ENCODE results near the gene CDH26.
"Not testable (repeated sequence)": the region's sequence is repeated elsewhere in the genome, so short reads cannot be mapped to it uniquely, and the experiment has no call there.

The CDH26 gene

DNA sequence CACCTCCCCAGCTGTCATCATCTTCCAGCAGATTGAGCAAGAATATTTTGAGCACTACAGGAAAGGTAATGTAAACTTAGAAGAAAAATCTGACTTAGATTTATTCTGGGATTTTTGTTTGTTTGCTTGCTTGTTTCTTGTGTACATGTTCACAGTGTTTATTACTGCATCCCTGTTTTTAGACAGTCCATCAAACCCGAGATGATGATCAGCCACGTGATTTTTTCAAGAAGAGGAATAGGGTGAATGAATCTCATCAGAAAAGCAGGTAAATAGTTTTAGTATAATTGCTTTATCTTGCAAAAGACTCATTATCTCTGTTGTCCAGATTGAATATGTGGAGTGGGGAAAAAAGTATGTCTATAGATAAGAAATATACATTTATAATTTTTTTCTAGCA lies 16.0 kb upstream of the CDH26 start:
- no peak for DNase-seq

DNA sequence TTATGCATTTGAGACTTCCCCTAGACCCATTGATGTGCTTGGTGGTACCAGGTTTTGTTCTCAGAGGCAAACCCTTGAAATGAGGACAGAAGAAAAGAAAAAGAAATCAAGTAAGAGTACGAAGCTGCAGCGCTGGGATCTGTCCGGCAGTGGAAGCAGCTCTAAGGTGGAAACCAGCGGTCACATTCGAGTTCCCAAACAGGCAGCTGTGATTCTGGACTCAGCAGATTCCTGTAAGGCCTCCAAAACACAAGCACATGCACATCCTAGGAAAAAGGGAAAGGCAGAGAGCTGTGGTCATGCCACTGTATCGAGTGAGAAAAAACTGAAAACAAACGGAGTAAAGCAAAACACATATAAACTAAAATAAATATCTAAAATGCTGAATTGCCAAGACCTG lies 13.5 kb upstream of the CDH26 start:
- no peak for DNase-seq

DNA sequence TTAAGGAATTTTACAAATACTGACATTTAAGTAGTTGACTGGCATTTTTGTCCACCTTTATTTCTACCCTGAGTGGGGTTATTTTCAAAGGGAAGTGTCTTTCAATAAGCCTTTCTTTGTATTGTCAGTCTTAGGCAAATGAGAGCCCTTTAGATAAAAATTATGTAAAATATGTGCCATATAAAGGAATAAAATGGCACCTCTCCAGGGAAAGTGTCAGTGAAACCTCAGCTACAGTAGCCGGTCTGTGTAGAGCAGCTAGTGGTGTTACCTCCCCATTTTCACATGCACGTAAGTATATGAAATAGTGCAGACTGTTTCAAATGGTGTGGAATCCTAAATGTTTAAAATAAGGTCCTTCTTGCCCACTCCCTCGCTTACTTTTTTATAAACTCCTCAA lies 13.0 kb upstream of the CDH26 start:
- DNase-seq: no peak

DNA sequence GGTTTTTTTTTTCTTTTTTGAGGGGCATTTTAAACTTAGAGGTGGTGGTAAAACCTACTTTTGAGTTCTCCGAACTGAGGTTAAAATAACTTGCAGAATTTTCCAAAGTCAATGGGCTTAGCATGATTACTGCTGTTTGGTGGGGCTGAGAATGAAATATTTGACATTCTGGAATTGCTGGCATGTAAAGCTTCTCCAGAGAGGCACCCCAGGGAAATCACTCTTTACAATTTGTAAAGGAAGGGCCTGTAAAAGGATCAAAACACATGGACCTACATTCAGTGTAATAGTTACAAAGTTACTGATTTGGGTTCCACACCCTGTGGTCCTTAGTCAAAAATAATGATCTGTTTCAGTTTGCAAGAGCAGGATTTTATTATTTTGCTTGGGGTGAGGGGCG lies 12.5 kb upstream of the CDH26 start:
- no peak for DNase-seq

DNA sequence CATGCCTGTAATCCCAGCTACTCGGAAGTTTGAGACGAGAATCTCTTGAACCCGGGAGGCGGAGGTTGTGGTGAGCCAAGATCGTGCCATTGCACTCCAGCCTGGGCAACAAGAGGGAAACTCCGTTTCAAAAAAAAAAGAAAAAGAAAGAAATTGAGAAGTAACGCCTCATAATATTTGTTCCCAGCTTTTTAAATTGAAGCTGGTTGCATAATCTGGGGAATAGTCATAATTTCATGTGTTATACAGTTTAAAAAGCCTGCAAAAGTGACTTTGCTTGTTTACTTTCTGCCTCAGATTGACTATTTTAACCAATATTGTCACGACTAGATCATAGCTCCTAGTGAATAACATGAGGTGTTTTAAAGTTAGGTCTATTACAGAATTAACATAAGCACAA lies 10.8 kb upstream of the CDH26 start:
- no peak for DNase-seq

DNA sequence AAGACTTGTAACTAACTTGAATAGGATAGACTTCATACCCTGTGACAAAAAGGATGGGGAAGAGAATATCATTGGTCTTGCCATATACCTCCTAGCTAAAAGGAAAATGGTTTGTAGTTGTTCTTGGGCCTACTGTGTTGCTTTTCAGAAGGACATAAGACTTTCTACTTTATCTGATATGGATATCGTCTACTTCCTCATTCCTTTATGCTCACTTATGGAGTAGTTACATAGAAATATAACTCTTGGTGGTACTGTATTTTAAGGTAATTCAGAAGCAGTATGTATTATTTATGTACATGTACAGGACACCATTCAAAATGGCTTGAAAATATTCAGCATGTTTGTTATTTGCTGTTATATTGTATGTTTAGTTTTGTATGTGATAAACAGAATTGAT lies 10.0 kb upstream of the CDH26 start:
- DNase-seq: no peak

DNA sequence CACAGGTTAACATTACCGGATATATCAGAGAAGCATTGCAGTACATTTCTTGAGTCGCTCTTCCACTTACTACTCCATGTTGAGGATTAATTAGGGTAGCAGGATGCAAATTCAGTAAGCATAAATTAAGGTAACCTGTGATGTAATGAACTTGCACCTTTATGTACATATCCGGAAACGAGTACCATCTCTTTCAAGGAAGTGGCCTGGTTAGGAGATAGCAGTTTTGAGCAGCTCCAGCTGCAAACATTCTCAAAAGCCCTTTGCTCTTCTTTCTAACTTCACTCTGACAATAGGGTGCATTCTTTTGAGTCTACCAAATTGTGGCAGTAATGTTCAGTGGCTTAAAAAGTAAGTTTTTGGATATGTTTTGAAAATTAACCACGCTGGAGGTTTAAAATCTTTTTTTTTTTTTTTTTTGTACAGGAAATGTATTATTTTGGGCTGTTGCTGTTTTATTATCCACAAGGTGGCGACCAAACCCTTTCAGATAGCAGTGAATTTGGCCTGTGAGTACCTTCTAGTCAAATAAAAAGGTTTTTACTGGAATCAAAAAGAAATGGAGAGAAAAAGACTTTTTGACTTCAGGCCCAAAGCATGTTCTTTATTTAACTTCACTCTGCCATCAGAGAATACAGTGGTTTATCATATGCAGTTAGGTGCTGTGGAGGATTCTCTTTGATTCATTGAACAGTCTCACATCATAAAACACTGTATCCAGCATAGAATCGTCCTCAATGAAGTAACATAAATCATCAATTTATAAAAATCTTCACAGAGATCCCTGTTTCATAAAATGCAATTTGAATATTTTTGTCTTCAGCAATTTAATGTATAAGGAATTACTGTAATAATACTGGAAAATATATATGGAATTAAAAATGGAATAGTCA lies 9.1 kb upstream of the CDH26 start:
- DNase-seq: peak; percentile 40 to 74

DNA sequence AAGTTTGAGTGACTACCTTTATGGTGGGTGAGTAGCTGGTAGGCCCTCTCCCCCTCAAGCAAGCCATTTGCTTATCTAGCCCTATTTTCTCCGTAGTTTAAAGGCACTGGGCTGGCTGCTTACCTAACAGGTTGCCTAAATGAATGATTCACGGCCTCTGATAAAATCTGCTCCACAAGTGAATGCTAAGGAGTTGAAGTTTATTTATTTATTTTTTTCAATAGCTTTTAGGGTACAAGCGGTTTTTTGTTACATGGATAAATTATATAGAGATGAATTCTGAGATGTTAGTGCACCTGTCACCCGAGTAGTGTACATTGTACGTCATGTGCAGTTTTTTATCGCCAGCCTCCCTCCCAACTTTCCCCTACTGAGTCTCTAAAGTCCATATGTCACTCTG lies 8.3 kb upstream of the CDH26 start:
- no peak for DNase-seq

DNA sequence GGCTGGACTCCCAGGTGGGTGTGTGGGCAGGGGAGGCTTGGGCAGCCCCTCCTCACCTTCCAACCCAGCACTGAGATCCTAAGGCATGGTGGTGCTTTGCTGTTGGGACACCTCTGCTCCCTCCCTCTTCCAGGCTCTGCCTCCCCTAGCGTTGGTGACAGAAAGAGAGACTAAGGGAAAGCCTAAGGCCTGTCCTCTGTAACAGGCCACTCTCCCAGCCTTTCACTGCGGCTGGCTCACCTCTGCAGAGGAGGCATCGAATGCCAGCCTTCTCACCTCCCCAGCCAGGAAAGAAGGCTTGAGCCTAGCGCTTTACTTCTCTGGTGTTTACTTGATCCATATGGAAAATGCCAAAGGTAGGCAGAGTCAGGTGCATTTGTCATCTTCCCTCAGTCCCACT lies 3.5 kb upstream of the CDH26 start:
- no peak for DNase-seq

DNA sequence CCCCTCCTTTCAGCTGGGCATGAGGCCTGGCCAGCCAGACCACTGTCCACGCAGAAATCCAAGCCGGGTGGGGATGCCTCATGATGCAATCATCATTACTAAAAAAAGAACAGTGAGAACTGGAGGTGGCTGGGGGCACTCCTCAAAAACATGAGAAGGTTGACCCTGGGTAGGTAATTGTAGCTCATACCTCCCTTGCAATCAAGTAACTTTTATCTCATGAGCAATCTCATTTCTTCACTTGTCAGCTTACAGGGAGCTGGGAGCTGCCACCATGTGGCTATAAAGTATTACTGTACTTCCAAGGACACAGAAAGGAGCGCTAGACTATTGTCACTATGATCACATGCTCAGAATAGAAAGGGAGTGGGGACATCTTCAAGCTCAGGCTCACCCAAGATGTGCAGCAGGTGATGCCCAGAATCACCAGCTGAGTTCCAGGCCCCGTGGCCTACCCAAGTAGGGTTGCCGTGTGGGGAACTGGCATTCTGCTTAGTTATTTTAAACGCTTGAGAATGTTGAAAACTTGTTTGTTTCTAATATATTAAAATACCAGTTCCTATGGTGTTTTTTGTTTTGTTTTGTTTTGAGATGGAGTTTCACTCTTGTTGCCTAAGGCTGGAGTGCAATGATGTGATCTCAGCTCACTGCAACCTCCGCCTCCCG lies 3.0 kb upstream of the CDH26 start:
- no peak for DNase-seq

DNA sequence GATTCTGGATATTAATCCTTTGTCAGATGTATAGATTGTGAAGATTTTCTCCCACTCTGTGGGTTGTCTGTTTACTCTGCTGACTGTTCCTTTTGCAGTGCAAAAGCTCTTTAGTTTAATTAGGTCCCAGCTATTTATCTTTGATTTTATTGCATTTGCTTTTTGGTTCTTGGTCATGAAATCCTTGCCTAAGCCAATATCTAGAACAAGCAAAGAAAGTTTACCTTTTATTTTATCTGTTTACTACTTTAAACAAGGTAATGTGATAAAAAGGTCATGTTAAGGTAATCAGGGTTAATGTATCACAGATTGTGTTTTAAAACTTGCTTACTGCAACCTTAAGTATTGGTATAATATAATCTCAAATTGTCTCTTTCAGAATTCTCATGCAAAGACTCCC lies 655 bp upstream of the CDH26 start:
- not testable (repeated sequence) for DNase-seq

DNA sequence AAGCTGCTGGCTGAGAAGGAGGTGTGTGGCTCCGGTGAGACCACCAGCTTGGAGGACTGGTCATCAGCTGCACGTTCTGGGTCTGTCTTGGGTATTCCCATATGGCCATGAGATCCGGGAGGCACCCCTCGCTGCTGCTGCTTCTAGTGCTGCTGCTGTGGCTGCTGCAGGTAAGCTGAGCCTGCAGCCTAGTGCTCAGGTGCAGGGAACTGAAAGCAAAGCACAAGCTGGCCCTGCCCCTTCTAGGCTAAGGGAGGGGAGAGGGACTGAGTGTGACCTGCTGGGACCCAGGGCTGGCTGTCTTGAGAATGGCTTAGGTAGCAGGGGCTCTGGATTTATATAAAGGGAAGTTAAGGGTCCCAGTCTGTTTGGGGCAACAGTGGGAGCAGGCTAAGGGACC lies 403 bp downstream of the CDH26 start:
- DNase-seq: no peak

DNA sequence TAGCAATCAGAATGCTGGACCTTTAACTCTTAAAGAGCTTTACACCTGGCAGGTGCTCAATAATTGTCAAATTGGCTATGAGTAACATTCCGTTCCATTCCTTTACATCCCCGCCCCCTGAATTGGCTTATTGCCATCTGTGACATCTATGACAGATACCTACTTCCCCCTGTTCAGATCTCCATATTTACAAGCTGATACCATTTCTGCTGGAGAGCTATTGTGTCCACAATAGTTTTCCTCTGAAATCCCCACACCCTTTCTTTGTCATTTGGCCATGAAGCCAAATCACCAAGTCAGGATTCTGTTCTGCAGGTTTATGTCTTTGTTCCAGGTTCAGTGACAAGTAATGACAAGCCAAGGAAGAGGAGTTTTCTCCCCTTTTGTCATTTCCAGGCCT lies 3.2 kb downstream of the CDH26 start:
- DNase-seq: no peak

DNA sequence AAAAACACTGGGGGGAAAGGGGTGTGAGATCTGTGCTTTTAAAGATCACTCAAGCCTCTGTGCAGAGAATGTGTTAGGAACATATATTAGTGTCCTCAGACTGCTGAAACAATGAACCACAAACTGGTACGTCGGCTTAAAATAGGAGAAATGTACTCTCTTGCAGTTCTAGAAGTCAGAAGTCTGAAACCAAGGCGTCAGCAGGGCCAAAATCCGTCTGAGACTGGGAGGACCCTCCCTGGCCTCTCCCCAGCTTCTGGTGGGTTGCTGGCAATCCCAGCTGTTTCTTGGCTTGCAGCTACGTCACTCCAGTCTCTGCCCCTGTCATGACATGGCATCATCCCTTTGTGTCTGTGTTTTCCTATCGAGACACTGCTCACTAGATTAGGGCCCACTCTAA lies 3.9 kb downstream of the CDH26 start:
- no peak for DNase-seq

DNA sequence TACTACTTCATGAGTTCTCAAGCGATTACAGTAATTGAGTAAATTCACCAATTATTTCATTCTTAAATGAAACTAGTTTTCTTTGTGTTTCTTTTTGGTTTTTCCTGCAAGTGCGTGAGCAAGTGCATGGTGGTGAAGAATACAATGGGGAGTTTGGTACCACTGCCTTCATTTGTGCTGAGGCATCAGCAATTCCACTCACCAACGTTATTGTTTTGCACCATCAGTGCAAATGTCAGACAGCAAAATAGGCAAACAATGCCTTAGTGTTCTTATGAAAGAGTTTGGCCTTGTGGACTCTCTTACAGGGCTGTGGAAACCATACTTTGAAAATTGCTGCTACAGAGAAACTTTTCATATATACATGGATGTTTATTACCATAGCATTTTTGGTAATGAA lies 8.2 kb downstream of the CDH26 start:
- DNase-seq: no peak

DNA sequence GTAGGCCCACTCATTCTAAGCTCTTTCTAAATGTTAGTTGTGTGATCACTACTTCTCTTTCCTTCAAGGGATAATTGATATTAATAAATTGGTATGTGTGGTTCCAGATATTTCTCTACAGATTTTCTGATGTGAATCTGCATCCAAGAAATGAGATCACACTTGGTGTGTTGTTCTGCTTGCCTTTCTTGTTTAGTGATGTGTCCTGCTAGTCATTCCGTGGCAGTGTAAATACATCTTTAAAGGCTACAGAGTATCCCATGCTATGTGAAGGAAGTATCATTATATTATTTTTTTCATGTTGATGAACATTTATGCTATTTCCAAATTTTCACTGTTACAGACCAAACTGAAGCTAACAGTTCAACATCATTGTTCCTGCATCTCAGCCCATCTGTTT lies 13.2 kb downstream of the CDH26 start:
- DNase-seq: no peak

DNA sequence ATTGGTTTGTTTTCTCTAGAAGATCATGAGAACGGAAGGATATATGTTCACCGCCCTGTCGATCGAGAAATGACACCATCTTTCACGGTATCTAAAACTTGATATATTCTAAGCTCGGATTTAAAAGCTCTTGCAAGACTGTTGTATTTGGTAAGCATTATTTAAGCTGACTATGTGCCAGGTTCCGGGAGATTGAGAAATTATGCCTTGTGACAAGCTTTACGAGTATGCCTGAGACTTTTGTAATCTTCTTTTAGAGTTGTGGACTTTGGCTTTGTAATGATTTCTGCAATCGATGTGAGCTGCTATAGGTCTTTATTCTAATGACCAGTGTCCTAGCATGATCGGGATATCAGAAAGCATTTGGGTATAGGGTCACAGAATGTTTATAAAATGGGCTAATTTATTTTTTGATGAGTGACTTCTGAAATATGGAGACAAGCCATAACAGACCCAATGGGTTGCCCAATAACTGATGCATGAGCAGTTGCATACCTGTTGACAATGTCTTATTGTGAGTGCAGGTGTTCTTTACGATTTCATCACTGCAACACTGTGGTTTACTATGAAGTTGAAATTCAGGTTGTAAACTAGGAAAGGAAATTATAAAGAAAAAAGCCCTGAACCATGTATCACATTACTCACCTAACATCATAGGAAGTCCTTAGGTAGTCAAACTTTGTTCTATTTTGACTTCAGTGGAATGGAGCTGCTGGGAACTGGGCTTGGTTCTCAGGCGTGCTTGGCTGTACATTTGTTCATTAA lies 14.0 kb downstream of the CDH26 start:
- DNase-seq: no peak

DNA sequence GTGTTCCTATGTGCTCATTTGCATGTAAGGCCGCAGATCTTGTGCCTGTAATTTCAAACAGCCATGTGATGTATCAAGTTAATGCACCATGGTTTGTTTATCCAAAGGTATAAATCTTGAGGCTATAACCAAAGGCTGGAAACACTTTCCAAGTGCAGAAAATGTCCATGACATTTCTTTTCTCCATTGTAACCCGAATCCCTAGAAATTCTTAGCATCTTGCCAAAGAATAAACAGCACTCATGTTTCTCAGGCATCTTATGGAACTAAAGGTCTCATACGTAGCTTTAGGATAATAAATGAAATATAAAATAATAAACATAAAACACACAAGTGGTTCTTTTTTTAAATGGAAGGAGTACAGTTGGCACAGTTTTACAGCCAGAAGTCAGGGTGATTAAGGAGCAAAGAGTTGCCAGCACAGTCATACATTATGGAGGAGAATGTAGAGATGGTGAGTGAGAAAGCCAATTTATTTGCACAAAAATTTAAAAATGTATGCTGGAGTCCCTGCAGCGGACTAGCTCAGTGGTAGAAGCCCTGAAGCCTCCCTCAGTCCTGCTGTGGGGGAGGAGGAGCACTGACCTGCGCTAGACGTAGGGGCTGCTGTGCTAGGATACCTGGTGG lies 18.0 kb downstream of the CDH26 start:
- no peak for DNase-seq

DNA sequence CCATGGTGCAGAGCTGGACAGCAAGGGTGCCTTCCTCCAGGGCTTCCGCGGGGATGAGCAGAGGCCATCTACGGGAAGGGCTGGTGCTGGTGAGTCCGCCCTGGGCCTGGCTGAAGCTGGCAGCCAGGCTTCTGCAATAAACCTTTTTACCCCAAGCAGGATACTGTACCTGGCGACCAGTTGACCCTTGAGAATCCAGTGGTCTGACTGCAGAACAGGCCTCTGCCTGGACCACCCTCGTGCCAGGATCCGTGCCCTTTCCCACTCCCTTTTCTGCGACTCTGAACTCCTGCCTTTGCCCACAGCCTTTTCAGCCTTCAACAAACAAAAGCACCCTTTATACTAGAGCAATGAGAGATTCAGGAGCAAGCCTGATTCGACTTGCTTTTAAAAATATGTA lies 18.9 kb downstream of the CDH26 start:
- DNase-seq: no peak

DNA sequence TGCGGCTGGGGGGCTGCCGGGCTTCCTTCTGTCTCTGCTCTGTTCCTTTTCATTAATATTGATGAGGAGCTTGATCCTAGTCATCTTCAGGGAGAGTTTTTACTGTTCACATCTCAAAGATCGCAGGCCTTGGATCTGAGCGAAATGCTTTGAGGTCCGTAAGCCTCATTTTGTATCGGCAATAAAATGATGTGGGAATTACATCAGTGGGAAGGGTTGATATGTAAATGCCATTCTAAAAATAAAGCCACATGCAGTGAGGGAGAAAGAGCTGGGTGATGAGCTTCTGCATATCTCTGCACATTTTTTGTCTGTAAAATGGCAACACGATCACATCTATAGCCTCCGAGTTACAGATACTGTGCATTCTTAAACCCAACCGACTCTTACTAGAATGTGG lies 24.9 kb downstream of the CDH26 start:
- no peak for DNase-seq

DNA sequence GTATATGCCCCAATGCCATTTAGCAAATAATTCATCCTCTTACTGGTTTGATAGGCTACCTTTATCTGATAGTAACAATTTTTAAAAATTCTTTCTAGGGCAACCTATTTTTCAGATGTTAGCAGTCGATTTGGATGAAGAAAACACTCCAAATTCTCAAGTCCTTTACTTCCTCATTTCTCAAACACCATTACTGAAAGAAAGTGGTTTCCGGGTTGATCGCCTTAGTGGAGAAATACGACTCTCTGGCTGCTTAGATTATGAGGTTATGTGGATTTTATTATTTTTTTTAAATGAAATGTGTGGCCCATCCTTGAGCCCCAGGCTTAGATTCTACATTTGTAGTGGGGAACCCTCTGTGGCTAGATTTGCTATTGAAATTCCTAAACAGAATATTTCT lies 26.3 kb downstream of the CDH26 start:
- no peak for DNase-seq

DNA sequence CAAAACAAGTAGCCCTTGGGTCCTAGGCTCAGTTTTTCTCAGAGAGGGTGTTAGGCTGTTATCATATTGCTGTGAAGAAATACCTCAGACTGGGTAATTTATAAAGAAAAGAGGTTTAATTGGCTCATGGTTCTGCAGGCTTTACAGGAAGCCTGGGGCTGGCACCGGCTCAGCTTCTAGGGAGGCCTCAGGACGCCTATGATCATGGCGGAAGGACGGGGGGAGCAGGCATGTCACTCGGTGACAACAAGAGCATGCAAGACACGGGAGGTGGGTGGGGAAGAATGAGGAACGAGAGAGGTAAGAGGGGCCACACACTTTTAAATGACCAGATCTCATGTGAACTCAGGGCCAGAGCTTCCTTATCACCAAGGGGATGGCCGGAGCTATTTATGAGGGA lies 26.9 kb downstream of the CDH26 start:
- no peak for DNase-seq

DNA sequence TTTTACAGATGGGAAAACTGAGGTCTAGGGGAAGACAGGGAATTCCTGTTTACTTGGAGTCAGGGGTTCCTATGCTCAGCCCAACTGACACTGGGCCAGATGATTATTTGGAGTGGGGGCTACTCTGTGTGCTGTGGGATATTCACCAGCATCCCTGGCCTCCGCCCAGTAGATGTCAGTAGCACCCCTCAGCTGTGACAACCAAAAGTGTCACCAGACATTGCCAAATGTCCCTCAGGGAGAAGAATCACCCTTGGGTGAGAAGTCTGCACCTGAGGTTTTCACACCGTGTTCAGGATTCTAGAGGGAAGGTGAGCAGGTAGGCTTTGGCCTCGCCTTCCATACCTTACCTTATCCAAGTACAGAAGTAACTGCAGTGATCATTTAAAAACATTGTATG lies 27.6 kb downstream of the CDH26 start:
- no peak for DNase-seq

DNA sequence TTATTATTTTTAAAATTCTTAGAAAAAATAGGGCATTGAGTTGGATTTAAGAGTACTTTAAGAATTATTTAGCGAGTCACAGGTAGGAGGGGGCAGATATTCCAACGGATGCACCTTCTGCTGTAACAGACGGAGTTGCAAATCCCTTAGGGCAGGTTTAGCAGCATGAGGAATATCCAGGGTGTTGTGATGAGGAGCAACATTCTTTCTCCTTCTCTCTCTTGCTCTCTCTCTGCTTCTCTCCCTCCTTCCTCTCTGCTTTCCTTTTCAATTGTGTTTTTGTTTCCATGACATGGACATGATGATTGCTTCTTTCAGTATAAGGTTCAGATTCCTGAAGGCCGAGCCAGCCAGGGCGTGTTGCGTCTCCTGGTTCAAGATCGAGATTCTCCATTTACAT lies 28.9 kb downstream of the CDH26 start:
- DNase-seq: no peak

Data from CD4-positive, alpha-beta T cell treated with Interleukin-1 beta for 1 hour (primary cell).